TTC549 (cell line): ENCODE measurements around the gene AGTRAP.

Source experiments
- FAIRE-seq: peaks from 2 replicates; lab custom pipeline; 2012; peaks lifted over from hg19 to GRCh38; lab: Jason Lieb, UNC

Gene AGTRAP

DNA sequence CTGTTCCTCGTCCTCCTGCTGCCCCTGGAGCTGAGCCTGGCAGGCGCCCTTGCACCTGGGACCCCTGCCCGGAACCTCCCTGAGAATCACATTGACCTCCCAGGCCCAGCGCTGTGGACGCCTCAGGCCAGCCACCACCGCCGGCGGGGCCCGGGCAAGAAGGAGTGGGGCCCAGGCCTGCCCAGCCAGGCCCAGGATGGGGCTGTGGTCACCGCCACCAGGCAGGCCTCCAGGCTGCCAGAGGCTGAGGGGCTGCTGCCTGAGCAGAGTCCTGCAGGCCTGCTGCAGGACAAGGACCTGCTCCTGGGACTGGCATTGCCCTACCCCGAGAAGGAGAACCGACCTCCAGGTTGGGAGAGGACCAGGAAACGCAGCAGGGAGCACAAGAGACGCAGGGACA is 29.6 kb upstream of the AGTRAP start:
- no peak for FAIRE-seq

DNA sequence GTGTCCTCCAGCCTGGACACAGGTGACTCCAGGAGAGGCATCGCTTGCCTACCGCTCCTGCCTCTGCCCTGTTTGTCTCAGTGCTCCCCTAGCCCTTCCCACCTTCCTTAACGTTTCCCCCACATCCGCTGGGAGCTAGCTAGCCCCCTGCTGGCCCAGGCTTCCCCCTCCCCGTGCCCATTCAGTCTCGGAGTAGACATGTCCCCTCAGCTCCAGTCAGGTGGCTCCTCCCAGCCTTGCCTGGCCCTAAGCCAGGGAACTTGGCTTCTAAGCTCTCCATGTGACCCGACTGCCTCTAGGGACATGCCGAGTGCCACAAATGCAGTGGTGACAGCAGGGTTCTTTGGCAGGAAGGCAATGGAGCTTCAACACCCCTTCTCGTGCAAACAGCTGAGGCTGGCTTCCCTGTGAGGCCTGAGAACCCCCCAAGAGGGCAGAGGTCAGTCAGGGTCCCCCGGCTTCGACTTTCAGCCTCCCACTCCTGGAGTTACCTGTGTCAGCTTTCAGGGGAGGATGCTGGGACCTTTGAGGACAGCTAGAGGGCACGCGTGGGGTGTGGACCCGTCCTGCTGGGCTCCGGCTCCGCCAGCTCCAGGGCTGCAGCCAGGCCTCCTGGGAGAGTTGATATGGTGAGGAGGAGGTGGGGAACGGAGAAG is 28.2 kb upstream of the AGTRAP start:
- no peak for FAIRE-seq

DNA sequence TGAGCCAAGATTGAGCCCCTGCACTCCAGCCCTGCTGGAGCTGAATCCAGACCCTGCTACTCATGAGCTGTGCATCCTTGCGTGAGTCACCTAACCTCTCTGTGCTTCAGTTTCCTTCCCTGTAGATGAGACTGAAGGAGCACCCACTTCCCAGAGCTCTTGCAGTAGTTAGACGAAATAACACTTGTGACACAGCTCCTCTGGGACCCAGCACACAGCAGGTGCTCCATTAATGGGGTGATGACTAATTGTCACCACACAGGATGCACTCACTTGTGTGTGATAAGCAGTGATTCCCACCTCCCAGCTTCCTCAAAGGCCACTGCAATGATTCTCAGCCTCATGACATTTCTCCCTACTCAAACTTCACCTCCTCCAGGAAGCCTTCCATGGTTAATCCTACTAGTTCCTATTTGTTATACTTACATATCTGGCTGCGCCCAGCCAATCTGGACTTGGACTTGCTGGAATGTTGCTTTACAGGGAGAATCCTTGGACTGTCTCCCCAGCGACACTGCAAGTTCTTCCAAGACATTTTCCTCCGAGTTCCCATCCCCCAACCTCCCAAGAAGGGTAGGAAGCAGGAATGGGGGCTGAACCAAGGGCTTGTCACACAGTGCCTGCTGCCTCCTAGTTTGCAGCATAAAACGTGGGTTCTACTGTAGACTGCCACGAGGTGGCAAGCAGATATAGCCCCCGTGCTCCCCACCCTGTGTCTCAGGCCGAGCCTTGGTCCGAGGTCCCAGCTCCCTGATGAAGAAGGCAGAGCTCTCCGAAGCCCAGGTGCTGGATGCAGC is 27.2 kb upstream of the AGTRAP start:
- FAIRE-seq: no peak

DNA sequence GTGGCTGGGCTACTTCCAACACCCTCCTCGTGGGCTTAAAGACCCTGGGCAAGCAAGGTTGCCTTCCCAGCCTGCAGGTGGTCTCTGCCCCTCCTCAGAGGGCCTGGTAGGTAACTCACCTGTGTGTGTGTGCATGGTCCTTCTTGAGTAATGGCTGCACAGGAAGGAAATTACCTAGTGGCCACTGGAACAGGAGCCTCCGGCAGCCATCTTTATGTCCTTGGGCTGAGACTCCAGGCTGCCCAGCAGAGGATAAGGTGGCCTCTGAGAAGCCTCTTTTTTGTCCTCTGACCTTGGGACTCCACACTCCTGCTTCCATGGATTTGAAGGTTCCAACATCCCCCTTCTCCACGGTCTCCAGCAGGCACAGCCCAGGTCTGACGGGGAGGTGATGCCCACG is 24.4 kb upstream of the AGTRAP start:
- no peak for FAIRE-seq

DNA sequence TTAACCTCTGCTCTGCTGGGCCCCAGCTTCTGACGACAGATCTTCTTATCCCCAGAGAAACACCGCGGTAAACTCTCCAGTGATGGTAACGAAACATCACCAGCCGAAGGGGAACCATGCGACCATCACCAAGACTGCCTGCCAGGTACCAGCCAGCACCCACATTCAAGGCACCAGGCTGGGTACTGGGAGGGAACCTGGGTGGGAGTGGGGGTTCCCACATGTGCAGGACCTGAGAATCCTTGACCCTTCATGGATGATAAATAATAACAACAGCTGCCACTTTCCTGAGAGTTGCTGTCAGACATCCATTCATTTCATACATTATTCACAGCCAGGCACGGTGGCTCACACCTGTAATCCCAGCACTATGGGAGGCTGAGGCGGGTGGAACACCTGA is 23.7 kb upstream of the AGTRAP start:
- no peak for FAIRE-seq

DNA sequence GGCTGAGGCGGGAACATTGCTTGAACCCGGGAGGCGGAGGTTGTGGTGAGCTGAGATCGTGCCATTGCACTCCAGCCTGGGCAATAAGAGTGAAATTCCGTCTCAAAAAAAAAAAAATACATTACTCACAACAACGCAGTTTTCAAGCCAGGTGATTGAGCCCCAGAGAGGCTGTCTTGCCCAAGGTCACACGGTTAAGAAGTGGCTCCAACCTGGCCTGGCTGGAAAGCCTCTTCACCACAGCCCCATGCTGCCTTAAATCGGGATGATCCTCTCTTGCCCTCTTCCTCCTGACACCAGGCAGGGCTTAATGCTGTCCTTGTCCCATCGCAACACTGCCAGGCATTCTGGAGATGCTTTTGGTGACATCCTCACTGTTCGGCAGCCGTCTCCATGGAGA is 22.8 kb upstream of the AGTRAP start:
- FAIRE-seq: no peak

DNA sequence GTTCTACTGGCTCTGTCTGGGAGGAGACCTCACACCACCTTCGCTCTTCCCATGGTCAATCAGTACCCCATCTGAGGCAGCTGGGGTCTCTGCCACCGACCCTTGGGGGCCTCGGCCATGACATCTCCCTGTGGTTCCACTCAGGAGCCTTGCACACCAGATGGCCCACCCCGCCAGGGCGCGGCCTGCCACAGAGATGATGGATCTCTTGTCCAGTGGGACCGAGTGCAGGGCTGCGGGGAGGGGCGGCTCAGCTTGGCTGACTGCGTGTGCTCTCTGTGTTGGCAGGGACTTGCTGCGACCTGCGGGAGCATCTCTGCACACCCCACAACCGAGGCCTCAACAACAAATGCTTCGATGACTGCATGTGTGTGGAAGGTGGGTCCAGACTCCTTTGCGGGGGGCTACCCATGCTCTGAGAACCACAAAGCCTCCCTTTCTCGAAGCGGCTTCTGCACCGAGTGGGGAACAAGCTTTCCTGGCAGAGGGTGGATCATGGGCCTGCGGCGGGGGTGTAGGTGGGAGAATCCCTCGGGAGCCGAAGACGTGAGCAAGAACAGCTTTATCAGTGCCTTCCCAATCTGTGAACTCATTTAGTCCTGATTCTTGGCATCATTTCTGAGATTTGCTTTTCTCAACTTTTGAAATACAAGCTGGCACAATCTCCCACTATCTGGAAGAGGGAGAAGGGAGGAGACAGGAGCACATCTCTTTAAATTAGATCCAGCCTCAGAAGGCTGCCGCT is 20.9 kb upstream of the AGTRAP start:
- FAIRE-seq: no peak

DNA sequence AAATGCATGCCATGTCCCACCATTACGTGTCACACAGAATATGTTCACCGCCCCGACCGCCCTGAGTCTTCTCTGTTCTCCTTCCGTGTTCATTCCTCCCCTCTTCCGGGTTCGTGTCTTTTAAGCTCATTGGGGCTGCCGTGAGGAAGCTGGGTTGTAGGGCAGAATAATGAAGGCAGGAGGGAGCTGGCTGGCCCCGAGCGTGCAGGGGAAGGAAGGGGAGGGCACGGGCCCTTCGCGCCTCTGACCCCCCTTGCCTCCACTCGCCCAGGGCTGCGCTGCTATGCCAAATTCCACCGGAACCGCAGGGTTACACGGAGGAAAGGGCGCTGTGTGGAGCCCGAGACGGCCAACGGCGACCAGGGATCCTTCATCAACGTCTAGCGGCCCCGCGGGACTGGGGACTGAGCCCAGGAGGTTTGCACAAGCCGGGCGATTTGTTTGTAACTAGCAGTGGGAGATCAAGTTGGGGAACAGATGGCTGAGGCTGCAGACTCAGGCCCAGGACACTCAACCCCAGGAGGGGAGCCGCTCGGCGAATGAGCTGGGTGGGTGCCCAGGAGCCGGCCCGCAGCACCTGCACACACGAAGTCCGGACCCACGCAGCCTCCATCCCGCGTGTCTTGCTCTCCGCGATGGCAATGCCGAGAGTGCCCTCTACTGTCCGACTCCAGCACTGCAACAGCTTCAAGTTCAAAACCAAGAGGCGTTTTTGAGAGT is 16.5 kb upstream of the AGTRAP start:
- FAIRE-seq: no peak

DNA sequence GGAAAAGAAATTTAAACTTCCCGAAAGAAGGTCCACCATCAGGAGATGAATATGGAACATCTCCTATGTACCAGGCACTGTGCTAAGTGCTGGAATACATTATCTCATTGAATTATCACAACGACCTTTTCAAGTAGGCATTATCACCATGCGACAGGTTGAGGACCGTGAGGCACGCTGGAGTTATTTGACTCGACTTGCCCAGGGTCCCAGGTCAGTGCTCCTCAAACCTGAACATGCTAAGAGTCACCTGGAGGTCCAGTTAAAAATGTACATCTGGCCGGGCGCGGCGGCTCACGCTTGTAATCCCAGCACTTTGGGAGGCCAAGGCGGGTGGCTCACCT is 15.9 kb upstream of the AGTRAP start:
- no peak for FAIRE-seq

DNA sequence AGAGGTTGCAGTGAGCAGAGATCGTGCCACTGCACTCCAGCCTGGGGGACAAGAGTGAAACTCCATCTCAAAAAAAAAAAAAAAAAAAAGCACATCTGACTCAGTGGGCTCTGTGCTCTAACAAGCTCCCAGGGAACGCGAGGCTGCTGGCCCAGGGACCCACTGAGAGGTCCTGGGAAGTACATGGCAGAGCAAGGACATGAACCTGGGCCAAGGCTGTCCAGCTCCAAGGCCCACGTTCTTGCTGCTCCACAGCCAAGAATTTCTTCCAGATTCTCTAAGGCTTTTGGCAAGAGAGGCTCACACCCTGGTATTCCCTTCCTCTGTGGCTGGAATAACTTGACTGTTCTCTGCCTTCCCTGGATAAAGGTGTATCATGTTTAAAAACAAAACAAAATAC is 15.4 kb upstream of the AGTRAP start:
- no peak for FAIRE-seq

DNA sequence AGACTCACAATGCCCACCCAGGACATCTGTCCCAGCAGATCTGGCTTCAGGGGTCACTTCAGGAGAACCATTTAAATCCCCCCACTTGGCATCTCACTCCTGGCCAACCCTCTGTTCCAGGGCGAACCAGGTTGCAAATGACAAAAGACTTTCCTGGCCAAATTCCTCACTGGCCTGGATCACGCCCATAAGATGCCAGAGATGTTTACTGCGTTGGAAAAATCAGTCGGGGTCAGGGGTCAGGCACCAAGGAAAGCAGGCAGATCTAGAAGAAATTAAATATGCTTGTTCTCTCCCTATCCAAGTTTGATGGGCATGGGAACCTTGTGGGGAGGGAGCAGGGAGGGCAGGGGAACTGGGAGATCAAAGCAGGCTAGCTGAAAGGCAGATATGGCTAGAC is 14.6 kb upstream of the AGTRAP start:
- no peak for FAIRE-seq

DNA sequence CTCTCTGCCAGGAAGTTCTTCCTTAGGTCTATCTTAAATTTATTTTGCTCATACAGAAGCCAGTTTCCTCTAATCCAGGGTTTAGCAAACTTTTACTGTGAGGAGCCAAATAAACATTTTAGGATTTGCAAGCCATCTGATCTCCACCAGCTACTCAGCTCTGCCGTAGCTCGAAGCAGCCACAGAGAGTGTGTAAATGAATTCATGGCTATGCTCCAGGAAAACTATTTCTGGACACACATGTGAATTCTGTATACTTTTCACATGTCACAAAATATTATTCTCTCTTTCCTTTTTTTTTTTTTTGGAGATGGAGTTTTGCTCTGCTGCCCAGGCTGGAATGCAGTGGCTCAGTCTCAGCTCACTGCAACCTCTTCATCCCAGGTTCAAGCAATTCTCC is 13.4 kb upstream of the AGTRAP start:
- FAIRE-seq: no peak

DNA sequence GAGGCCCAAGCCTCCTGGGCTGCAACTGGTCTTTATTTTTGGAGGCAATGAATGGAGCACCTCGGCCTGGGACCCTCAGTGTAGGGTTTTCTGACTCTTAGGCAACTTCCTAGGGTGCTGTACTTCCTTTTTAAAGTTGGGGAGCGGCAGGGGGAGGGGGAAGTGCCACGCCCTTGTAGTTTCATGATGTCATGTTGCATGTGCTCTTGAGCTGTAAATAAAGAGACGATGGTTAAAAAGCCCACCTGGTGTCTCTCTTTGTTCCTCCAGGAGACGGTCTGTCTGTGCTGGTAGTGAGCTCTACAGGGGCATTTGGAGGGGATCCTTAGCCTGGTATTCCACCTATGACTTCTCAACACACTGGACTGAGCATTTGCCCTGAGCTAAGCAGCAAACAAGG is 10.3 kb upstream of the AGTRAP start:
- FAIRE-seq: no peak

DNA sequence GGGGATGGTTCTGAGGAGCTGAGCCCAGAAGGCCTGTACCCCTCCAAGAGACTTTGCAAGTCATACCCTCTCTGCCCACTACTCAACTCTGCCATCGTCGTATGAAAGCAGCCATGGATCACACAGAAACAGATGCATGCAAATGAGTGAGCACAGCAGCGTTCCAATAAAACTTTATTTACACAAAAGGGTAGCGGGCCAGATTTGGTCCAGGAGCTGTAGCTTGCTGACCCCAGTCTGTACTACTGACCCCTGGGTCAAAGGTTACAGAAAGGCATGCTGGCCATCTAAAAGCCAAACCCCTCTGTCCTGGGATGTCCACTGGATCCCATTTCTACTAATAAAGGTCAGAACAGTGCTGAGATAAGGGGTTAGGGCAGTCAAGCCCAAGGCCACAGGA is 8.8 kb upstream of the AGTRAP start:
- no peak for FAIRE-seq

DNA sequence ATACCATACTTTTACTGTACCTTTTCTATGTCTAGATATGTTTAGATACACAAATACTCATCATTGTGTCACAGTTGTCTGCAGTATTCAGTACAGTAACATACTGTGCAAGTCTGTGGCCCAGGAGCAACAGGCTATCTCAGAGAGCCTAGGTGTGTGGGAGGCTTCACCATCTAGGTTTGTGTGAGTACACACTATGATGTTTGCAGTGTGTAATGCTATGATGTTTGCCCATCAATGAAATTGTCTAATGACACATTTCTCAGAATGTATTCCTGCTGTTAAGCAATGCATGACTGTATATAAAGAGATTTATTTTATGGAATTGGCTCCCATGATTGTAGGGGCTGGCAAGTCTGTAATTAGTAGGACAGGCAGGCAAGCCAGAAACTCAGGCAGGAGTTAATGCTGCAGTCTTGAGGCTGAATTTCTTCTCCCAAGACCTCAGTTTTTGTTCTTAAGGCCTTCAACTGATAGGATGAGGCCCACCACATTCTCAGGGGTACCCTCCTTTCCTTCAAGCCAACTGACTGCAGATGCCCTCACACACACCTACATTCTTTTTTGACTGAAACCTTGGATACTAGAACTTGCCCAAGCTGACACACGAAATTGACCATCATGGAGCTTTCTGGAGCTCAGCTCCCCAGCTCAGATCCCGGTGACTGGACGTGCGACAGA is 7.7 kb upstream of the AGTRAP start:
- no peak for FAIRE-seq

DNA sequence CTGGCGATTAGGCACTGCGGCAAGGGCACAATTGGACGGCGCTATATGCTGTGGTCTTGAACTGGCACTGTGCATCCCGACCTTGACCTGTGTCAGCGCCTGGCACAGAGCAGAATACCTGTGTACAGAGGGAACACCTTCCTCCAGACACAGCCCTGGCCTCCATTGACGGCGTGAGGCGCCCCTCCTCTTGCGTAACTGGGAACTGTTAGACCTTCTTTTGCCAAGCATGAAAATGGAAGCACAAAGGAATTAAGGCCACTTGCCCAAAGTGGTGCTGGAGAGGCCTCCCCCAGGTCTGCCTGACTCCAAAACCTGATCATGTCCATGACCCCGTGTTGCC is 6.8 kb upstream of the AGTRAP start:
- FAIRE-seq: no peak

DNA sequence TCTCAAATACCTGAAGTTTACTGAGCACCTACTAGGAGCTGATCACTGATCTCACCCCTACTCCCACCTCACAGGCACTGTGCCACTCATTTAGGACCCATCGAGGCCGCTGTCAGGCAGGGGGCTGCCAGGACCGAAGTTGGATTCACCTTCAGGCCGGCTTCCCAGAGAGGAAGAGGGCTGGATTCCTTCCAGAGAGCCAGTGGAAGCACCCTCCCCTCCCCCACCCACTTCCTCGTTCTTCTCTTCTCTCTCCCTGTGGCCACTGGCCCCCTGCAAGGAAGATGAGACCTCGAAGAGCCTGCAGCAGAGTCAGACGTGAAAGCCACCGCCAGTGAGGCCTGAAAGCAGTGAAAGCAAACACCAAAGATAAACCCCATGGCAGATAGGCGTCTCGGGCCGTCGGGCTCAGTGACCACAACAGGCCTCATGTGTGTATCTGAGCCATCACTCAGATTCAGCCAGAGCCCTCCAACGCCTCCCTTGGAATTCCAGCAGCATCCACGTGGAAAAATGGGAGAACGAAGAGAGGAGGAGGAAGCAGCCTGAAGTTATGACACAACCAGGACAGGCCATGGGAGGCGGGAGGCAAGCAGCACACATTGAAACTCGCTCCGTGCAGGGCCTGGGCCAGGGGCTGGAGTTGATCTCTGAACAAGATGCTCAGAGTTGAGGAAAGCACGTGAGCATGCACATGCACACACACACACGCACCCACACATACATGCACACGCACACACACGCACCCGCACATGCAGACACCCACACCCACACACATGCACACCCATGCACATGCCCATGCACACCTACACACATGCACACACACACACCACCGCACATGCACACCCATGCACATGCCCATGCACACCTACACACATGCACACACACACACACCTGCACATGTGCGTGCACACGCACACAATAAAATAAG is 6.2 kb upstream of the AGTRAP start:
- no peak for FAIRE-seq

DNA sequence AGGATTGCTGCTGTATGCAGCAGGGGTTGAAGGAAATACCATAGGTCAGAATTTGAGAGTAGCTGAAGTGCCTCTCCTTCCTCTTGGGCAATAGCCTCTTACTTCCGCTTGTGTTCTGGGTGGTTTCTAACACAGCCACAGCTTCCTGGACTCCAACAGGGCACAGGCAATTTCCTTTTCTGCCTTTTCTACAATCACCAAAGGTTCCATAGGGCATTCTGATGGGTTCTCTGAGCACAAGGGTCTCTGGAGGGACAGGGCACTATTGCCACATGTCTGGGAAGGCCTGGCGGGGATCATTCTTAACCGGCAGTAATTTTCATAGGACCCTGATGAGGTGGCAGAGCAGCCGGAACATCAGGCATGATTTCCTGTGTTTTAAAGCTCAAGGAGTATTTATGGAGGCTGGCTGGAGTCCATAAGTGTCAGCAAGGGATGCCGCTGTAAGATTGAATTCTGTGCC is 5.5 kb upstream of the AGTRAP start:
- FAIRE-seq: no peak

DNA sequence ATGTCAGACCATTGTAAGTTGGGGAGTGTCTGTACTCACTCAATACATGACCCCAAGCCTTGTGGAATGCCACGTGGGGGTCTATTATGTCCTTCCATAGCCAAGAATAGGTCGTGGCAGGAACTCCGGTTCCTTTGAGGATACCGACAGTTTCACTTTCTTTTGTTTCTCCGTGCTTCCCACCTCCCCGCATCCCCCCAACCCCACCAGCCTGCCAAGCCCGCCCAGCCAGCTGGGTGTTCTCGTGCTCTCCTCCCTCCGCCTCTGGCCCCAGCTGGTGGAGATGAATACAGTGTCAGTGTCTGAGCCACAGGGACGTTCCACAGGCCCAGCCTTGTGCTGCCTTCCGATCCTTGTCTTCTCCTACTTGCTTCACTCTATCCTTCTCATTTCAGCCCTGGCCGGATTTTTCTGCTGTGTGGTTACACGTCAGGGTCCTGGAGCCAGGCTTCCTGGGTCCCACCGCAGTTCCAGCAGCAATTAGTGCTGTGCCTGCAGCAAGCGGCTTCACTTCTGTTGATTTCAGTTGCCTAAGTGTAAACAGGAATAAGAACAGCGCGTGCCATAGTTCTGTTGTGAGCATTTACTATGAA is 4.1 kb upstream of the AGTRAP start:
- no peak for FAIRE-seq

DNA sequence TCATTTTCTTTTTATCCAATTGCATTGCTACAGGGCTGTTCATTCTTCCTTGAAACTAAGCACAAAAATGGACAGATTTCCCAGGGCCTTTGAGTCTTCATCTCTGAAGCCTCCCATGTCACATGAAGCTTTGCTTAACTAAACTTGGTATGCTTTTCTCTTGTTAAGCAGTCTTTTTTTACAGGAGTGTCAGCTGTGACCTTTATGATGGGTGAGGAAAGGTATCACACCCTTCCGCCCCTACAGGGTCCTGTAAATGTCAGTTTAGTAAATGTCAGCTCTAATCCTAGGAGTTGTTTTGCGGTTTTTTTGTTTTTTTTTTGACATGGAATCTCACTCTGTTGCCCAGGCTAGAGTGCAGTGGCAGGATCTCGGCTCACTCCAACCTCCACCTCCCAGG is 2.6 kb upstream of the AGTRAP start:
- no peak for FAIRE-seq

DNA sequence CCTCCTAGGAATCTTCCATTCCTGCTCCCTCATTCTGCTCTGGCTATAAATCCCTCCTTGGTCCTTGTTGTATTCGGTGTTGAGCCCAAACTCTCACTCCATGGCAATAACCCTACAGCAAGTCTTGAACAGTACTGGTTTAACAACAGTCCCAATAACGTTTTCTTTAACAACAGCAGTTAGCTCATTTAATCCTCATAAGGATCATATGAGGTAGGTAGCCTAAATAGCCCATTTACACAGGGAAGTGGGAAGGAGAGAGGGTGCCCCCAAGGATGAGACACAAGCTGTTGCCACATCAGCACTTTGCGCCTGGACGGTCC is 444 bp upstream of the AGTRAP start:
- FAIRE-seq: no peak
